HG02981 (cell line): ENCODE data around the gene REM2.

Experiments
- ATAC-seq: cut with Tn5 transposase; IDR thresholded peaks from one replicate; pipeline ENCODE4 v1.9.1; 2021; ENCODE audit warnings: mild to moderate bottlenecking, moderate library complexity; ENCODE audit not compliant: unreplicated experiment

REM2 gene

GRCh38 chr14:22926316-22926715 is 43.3 kb downstream of the REM2 start:
- ATAC-seq = no peak

- no peak for ATAC-seq
Measured at GRCh38 chr14:22928237-22929103, 45.4 kb downstream of the REM2 start.

- ATAC-seq = peak; percentile 87
Measured at GRCh38 chr14:22929104-22929960, 46.3 kb downstream of the REM2 start, which contains the start of gene PRMT5. TSS of gene PRMT5 (minus strand) at chr14:22929376. CDS start at chr14:22929361, 15 bp downstream.

- peak; percentile 3 for ATAC-seq
Measured at GRCh38 chr14:22929961-22930364, 46.9 kb downstream of the REM2 start.

GRCh38 chr14:22932146-22932545 is 49.1 kb downstream of the REM2 start:
- ATAC-seq = no peak

GRCh38 chr14:22935156-22935555 is 52.1 kb downstream of the REM2 start:
- no peak for ATAC-seq
